DND-41 (cell line): ENCODE measurements around the gene ARHGEF4.

Experiments
- ATAC-seq: fragments of 200-7000 bp; cut with Tn5 transposase; 3 replicates; pipeline ENCODE4 v1.9.1; 2021; ENCODE audit warnings: low read depth; ENCODE audit not compliant: insufficient read depth
- DNase-seq: peaks from one replicate; pipeline ENCODE4 v3.0.0-alpha.2; 2020
- H2AFZ ChIP-seq: 2 replicates; pipeline ENCODE4 v1.6.0; 2012; ENCODE audit warnings: low read depth, low read length
- H3K27ac ChIP-seq: 2 replicates; pipeline ENCODE4 v1.5.1; 2012; ENCODE audit warnings: low read length, inconsistent platforms
- H3K27me3 ChIP-seq: fragments of 200-600 bp; sonication (generic); 2 replicates; pipeline ENCODE4 v1.6.0; 2012; ENCODE audit warnings: low read length, mild to moderate bottlenecking, inconsistent platforms; ENCODE audit not compliant: insufficient read depth, poor library complexity
- H3K36me3 ChIP-seq: 2 replicates; pipeline ENCODE4 v1.5.1; 2012; ENCODE audit warnings: low read length, inconsistent platforms; ENCODE audit not compliant: insufficient read depth
- H3K4me1 ChIP-seq: 2 replicates; pipeline ENCODE4 v1.5.1; 2012; ENCODE audit warnings: mild to moderate bottlenecking, low read length; ENCODE audit not compliant: insufficient read depth
- H3K4me2 ChIP-seq: 2 replicates; pipeline ENCODE4 v1.6.0; 2012; ENCODE audit warnings: mild to moderate bottlenecking, moderate library complexity, low read length, inconsistent platforms; ENCODE audit not compliant: insufficient read depth
- H3K4me3 ChIP-seq, 2 experiments: fragments of 200-600 bp in 1 of 2; shearing (Covaris generic) in 1 of 2; 2 replicates each; pipeline ENCODE4 v1.5.1; 2012 to 2016; ENCODE audit warnings: inconsistent platforms in 2 of 2, low read length in 2 of 2, mild to moderate bottlenecking in 2 of 2, low read depth in 1 of 2, moderate library complexity in 1 of 2
- H3K79me2 ChIP-seq: 2 replicates; pipeline ENCODE4 v1.6.0; 2012; ENCODE audit warnings: low read length, inconsistent platforms; ENCODE audit not compliant: insufficient read depth
- H3K9ac ChIP-seq: 2 replicates; pipeline ENCODE4 v1.6.0; 2012; ENCODE audit warnings: low read depth, mild to moderate bottlenecking, inconsistent platforms, low read length, moderate library complexity
- H3K9me3 ChIP-seq: 2 replicates; pipeline ENCODE4 v1.5.1; 2012; ENCODE audit warnings: low read length, moderate library complexity, mild to moderate bottlenecking, inconsistent platforms; ENCODE audit not compliant: insufficient read depth, severe bottlenecking
- H4K20me1 ChIP-seq: 2 replicates; pipeline ENCODE4 v1.6.0; 2012; ENCODE audit warnings: low read length; ENCODE audit not compliant: insufficient read depth
- EZH2 ChIP-seq: IDR thresholded peaks from 3 replicates; pipeline ENCODE4 v1.6.1; 2012; ENCODE audit warnings: borderline replicate concordance, low read depth, mild to moderate bottlenecking, moderate library complexity, low read length, inconsistent platforms; ENCODE audit not compliant: severe bottlenecking
- TF ChIP-seq, protein P1 (sequence below): IDR thresholded peaks from 2 replicates; pipeline ENCODE4 v1.5.1; 2012; ENCODE audit warnings: borderline replicate concordance, low read length, moderate library complexity, mild to moderate bottlenecking; ENCODE audit not compliant: poor library complexity, severe bottlenecking; ENCODE audit errors: extremely low read depth

Gene ARHGEF4

DNA sequence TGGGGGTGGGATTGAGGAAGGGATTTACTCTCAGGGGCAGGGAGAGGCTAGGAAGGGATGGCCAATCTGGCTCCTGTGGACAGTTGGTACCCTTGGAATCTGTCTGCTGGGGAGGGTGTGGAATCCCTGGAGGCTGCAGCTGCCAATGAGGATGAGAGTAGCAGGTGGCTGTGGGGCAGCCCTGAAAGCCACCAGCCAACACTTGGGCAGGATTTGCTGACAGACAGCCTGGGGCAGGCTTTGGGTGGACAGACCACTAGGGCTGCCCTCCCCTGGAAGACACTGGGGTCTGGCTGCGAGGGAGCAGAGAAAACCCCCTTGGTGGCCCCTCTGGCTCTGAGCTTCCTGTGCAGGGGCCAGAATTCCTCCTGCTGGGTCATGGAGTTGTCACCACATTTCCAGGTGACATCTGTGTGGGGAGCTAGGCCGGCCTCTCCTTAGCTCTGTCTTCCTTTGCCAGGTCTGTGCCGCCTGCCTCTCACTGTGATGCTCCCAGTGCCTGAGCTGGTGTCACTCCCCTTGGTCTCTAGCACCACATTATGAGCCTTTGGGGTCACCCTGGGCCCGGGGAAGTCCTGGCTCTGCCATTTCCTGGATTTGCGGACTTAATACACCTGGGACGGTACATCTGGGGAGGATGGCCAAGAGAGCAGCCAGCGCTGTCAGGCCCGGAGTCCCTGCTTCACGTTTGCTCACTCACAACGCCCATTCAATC, 13.4 kb upstream of the ARHGEF4 start:
- H3K79me2 ChIP-seq = no peaks in the 10 kb centered on the region
- no peak overlapping the region for H3K27ac ChIP-seq
- H3K4me1 ChIP-seq = no peaks in the 10 kb centered on the region
- no peaks in the 10 kb centered on the region for H3K27me3 ChIP-seq
- no peaks in the 10 kb centered on the region for H4K20me1 ChIP-seq
- H3K9ac ChIP-seq = no peak overlapping the region
- TF ChIP-seq, protein P1, sequence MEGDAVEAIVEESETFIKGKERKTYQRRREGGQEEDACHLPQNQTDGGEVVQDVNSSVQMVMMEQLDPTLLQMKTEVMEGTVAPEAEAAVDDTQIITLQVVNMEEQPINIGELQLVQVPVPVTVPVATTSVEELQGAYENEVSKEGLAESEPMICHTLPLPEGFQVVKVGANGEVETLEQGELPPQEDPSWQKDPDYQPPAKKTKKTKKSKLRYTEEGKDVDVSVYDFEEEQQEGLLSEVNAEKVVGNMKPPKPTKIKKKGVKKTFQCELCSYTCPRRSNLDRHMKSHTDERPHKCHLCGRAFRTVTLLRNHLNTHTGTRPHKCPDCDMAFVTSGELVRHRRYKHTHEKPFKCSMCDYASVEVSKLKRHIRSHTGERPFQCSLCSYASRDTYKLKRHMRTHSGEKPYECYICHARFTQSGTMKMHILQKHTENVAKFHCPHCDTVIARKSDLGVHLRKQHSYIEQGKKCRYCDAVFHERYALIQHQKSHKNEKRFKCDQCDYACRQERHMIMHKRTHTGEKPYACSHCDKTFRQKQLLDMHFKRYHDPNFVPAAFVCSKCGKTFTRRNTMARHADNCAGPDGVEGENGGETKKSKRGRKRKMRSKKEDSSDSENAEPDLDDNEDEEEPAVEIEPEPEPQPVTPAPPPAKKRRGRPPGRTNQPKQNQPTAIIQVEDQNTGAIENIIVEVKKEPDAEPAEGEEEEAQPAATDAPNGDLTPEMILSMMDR = no peak
- TF ChIP-seq EZH2 = no peak
- DNase-seq (no peak), ATAC-seq (no peak)
- no peaks in the 10 kb centered on the region for H3K36me3 ChIP-seq
- H3K4me2 ChIP-seq = no peak overlapping the region
- H2AFZ ChIP-seq = no peak overlapping the region
- H3K9me3 ChIP-seq = no peaks in the 10 kb centered on the region
- no peak overlapping the region for H3K4me3 ChIP-seq

- H3K27me3 ChIP-seq = no peaks in the 10 kb centered on the region
- H3K9me3 ChIP-seq = no peaks in the 10 kb centered on the region
- no peak overlapping the region for H3K4me3 ChIP-seq
- no peaks in the 10 kb centered on the region for H3K36me3 ChIP-seq
- no peak overlapping the region for H3K4me2 ChIP-seq
- H3K9ac ChIP-seq = no peak overlapping the region
- no peak overlapping the region for H3K27ac ChIP-seq
- no peak for TF ChIP-seq EZH2
- TF ChIP-seq, protein P1 = no peak
- DNase-seq = no peak
- H3K79me2 ChIP-seq = no peaks in the 10 kb centered on the region
- no peaks in the 10 kb centered on the region for H4K20me1 ChIP-seq
- no peaks in the 10 kb centered on the region for H3K4me1 ChIP-seq
- no peak overlapping the region for H2AFZ ChIP-seq
- ATAC-seq = no peak
Measured at GRCh38 chr2:130823886-130824491, 12.7 kb upstream of the ARHGEF4 start.

DNA sequence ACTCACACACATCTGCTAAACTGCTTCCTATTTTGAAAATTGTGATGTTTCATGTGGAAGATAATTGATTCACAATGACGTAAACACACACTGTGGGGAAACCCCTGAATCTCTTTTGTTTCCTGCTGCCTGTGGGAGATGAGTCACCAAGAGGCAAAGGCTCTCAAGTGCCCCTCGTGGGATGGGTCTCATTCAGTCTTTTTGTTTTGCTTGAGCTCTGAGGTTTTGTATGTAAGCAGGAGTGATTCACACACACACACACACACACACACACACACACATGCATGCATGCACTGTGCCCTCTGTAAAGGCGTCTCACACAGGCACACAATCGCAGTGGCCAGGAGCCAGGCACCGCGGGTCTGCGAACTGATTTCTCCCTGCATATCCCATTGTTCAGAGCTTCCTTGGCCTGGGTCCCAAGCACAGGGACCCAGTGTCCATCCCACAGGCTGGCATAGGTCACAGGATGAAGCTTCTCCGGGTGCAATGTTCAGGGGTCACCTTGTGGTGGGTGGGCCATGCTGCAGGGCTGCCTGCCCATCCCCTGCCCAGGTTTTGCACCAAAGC, 12.1 kb upstream of the ARHGEF4 start:
- no peaks in the 10 kb centered on the region for H3K27me3 ChIP-seq
- ATAC-seq = peak; percentile 64
- no peak overlapping the region for H2AFZ ChIP-seq
- no peaks in the 10 kb centered on the region for H4K20me1 ChIP-seq
- no peak overlapping the region for H3K4me3 ChIP-seq
- no peaks in the 10 kb centered on the region for H3K9me3 ChIP-seq
- H3K27ac ChIP-seq = no peak overlapping the region
- no peak overlapping the region for H3K4me2 ChIP-seq
- TF ChIP-seq, protein P1 = no peak
- no peak for TF ChIP-seq EZH2
- H3K36me3 ChIP-seq = no peaks in the 10 kb centered on the region
- H3K79me2 ChIP-seq = no peaks in the 10 kb centered on the region
- H3K4me1 ChIP-seq = no peaks in the 10 kb centered on the region
- DNase-seq = peak; percentile 19
- no peak overlapping the region for H3K9ac ChIP-seq
